AG09319 (cell line): ENCODE measurements around the gene UNC93B1.
A peak's percentile ranks its signal among the peaks of the same experiment; 100 is the strongest.

Experiments used
- DNase-seq: peaks from one replicate; pipeline ENCODE4 v3.0.0-alpha.2; 2010; ENCODE audit warnings: low read depth; ENCODE audit errors: extremely low read depth
- CTCF ChIP-seq: IDR thresholded peaks from 2 replicates; pipeline ENCODE4 v1.5.1; 2011; ENCODE audit warnings: low read depth, mild to moderate bottlenecking, inconsistent platforms, low read length, moderate library complexity

Gene UNC93B1

GRCh38 chr11:68014157-68014946 lies 10.5 kb upstream of the UNC93B1 start:
- TF ChIP-seq CTCF = no peak
- peak; percentile 72 for DNase-seq

GRCh38 chr11:68013611-68014156 lies 9.8 kb upstream of the UNC93B1 start:
- no peak for TF ChIP-seq CTCF
- no peak for DNase-seq

GRCh38 chr11:68012843-68013610 lies 9.1 kb upstream of the UNC93B1 start:
- DNase-seq = peak; percentile 88
- TF ChIP-seq CTCF = no peak

GRCh38 chr11:68012044-68012842 lies 8.3 kb upstream of the UNC93B1 start:
- DNase-seq = no peak
- TF ChIP-seq CTCF = no peak

- TF ChIP-seq CTCF = no peak
- no peak for DNase-seq
These were observed 7.4 kb upstream of the UNC93B1 start for GRCh38 chr11:68011051-68011943.
